Stomach (tissue), 19 donors: ENCODE data around the gene ARF6. TPM values are rescaled to one million over a fixed set of nuclear protein-coding genes. Genes with fewer than 3 reads are reported as not detected.

Experiments used
- DNase-seq, 2 donors: peaks; one replicate each; pipeline versions ENCODE4 v3.0.0 to v3.0.0-alpha.2; 2013 to 2019
- H3K27ac ChIP-seq, 5 donors: fragments of 200-600 bp in 4 of 5; sonication (generic) in 4 of 5; one replicate each; pipeline ENCODE4 v1.5.1; 2013 to 2019; ENCODE audit warnings: mild to moderate bottlenecking in 1 of 5, moderate library complexity in 1 of 5
- H3K27me3 ChIP-seq, 3 donors: fragments of 200-600 bp; sonication (generic); one replicate each; pipeline ENCODE4 v1.5.1; 2017 to 2019; ENCODE audit warnings: mixed run types in 1 of 3
- H3K36me3 ChIP-seq, 4 donors: fragments of 200-600 bp; sonication (generic); 1 replicate in 3 of 4; 2 replicates in 1 of 4; pipeline ENCODE4 v1.5.1; 2016 to 2019
- H3K4me1 ChIP-seq, 4 donors: fragments of 200-600 bp; sonication (generic); one replicate each; pipeline ENCODE4 v1.5.1; 2016 to 2019
- H3K4me3 ChIP-seq, 4 donors: fragments of 200-600 bp; sonication (generic) in 3 of 4; one replicate each; pipeline ENCODE4 v1.5.1; 2016 to 2019; ENCODE audit warnings: mild to moderate bottlenecking in 1 of 4
- H3K9me3 ChIP-seq, 4 donors: fragments of 200-600 bp; sonication (generic); one replicate each; pipeline ENCODE4 v1.5.1; 2016 to 2019
- CTCF ChIP-seq, 7 experiments: fragments of 450-650 bp in 4 of 7; fragments of 200-600 bp in 3 of 7; sonication (generic) in 3 of 7; IDR thresholded peaks; one replicate each; pipeline ENCODE4 v1.5.1; 2016 to 2019; ENCODE audit warnings: antibody characterized with exemption in 7 of 7, control low read depth in 2 of 7, mild to moderate bottlenecking in 1 of 7
- EP300 ChIP-seq: sonication (generic); formaldehyde crosslinking; IDR thresholded peaks from one replicate; pipeline ENCODE4 v1.6.1; 2017; ENCODE audit warnings: antibody characterized with exemption
- POLR2A ChIP-seq, 4 donors: fragments of 450-650 bp; IDR thresholded peaks; one replicate each; pipeline ENCODE4 v1.6.1; 2016; ENCODE audit warnings: antibody characterized with exemption in 4 of 4, control low read depth in 2 of 4, mild to moderate bottlenecking in 1 of 4, moderate library complexity in 1 of 4
- POLR2AphosphoS5 ChIP-seq, 3 donors: sonication (generic); formaldehyde crosslinking; IDR thresholded peaks; one replicate each; pipeline ENCODE4 v1.6.1; 2016; ENCODE audit warnings: antibody characterized with exemption in 3 of 3
- WGBS, 5 donors: extraction: QIAGEN DNeasy Blood & Tissue Kit in 3 of 5; methylation state at CpG; one replicate each; pipeline versions ENCODE4 v1.1.5 to v1.1.7; 2013 to 2018; 5-methylcytosine and 5-hydroxymethylcytosine counted together
- intact Hi-C: fragments of 100-400 bp; cut with DNase I; formaldehyde crosslinking; loops from one replicate; pipeline ENCODE4 v1.15.1; 2023; ENCODE audit warnings: low total_unique reads
- long read RNA-seq, 10 donors: transcript quantifications; one replicate each; lab custom pipeline, GENCODE V29; 2026
- polyA plus RNA-seq, 3 donors: library from polyadenylated mRNA; stranded (reverse); fragments of 200-250 nt; gene quantifications; one replicate each; pipeline ENCODE4 v1.2.3, GENCODE V29; 2013
- total RNA-seq, 5 donors: library from RNA; depleted of rRNA; stranded (reverse); fragments of >200 nt; gene quantifications; one replicate each; pipeline versions ENCODE4 v1.1.0 to v1.2.3, GENCODE V29; 2014 to 2016
- donor health status: healthy with polysubstance abuse.
- donor health status: Bipolar disorder and iron deficiency.
- donor health status: healthy.

ARF6 gene
- total RNA-seq (100 to 1,000 TPM in 1 of 5 donors, 10 to 100 TPM in 4; 19.8 to 104 (median 54.9) TPM), polyA plus RNA-seq (10 to 100 TPM; 31.7 to 61.3 (median 35.0) TPM)
- long read RNA-seq, donor 1, transcript ARF6-201 (2 exons, 3,865 nt), result major isoform, 7 of 7 reads
- long read RNA-seq, donor 1, partial matches to known transcripts, result 0 of 7 reads
- long read RNA-seq, donor 1, other reads (novel, unspliced or antisense), result 0 of 7 reads
- long read RNA-seq, donor 2, transcript ARF6-201 (2 exons, 3,865 nt), result major isoform, 20 of 20 reads
- long read RNA-seq, donor 2, partial matches to known transcripts, result 0 of 20 reads
- long read RNA-seq, donor 2, other reads (novel, unspliced or antisense), result 0 of 20 reads
- long read RNA-seq, donor 3, transcript ARF6-201 (2 exons, 3,865 nt), result major isoform, 7 of 7 reads
- long read RNA-seq, donor 3, partial matches to known transcripts, result 0 of 7 reads
- long read RNA-seq, donor 3, other reads (novel, unspliced or antisense), result 0 of 7 reads
- long read RNA-seq, donor 4, partial matches to known transcripts, result 0 of 3 reads
- long read RNA-seq, donor 4, other reads (novel, unspliced or antisense), result 0 of 3 reads
- long read RNA-seq, donor 5, transcript ARF6-201 (2 exons, 3,865 nt), result major isoform, 18 of 18 reads
- long read RNA-seq, donor 5, partial matches to known transcripts, result 0 of 18 reads
- long read RNA-seq, donor 5, other reads (novel, unspliced or antisense), result 0 of 18 reads
- long read RNA-seq, donor 6, transcript ARF6-201 (2 exons, 3,865 nt), result major isoform, 33 of 33 reads
- long read RNA-seq, donor 6, partial matches to known transcripts, result 0 of 33 reads
- long read RNA-seq, donor 6, other reads (novel, unspliced or antisense), result 0 of 33 reads
- long read RNA-seq, donor 7, transcript ARF6-201 (2 exons, 3,865 nt), result major isoform, 34 of 34 reads
- long read RNA-seq, donor 7, partial matches to known transcripts, result 0 of 34 reads
- long read RNA-seq, donor 7, other reads (novel, unspliced or antisense), result 0 of 34 reads
- long read RNA-seq, donor 8, transcript ARF6-201 (2 exons, 3,865 nt), result major isoform, 17 of 17 reads
- long read RNA-seq, donor 8, partial matches to known transcripts, result 0 of 17 reads
- long read RNA-seq, donor 8, other reads (novel, unspliced or antisense), result 0 of 17 reads
- long read RNA-seq, donor 9, transcript ARF6-201 (2 exons, 3,865 nt), result major isoform, 17 of 17 reads
- long read RNA-seq, donor 9, partial matches to known transcripts, result 0 of 17 reads
- long read RNA-seq, donor 9, other reads (novel, unspliced or antisense), result 0 of 17 reads
- long read RNA-seq, donor 10, transcript ARF6-201 (2 exons, 3,865 nt), result major isoform, 6 of 6 reads
- long read RNA-seq, donor 10, partial matches to known transcripts, result 0 of 6 reads
- long read RNA-seq, donor 10, other reads (novel, unspliced or antisense), result 0 of 6 reads

GRCh38 chr14:49892636-49893308, at the start of gene ARF6:
Gene ARF6, plus strand, starts transcription at chr14:49893082. Its CDS starts 655 bp downstream, at chr14:49893737.
- TF ChIP-seq EP300 (no peak), POLR2AphosphoS5 (IDR thresholded peaks at IDR 0.05) (peak; percentile 92 to 98 (median 97)), POLR2A (IDR thresholded peaks at IDR 0.05) (peak in 2 of 4 donors; percentile 82 to 93), CTCF (IDR thresholded peaks at IDR 0.05) (peak in 2 of 7 experiments; percentile 6 to 19)
- intact Hi-C loops, result no loop called here
- WGBS, 5 donors, result 0% methylated on average over 46 to 66 of the region's 66 CpGs

GRCh38 chr14:49849213-49849847, 43.6 kb upstream of the ARF6 start:
- H3K4me3 ChIP-seq, result no peak overlapping the region
- WGBS, 5 donors, result 72 to 90% (median 84%) methylated on average over 1 of the region's 1 CpG
- H3K4me1 ChIP-seq, result peaks cover 11 to 45% (median 35%) of the 10 kb centered on the region in 4 donors
- H3K9me3 ChIP-seq, result no peaks in the 10 kb centered on the region
- no peak for TF ChIP-seq POLR2AphosphoS5 (IDR thresholded peaks at IDR 0.05)
- H3K27me3 ChIP-seq, result no peaks in the 10 kb centered on the region
- intact Hi-C loops, result no loop called here
- no peak for DNase-seq
- no peak overlapping the region for H3K27ac ChIP-seq
- peaks cover 12 to 66% (median 59%) of the 10 kb centered on the region in 4 donors for H3K36me3 ChIP-seq

More at GRCh38 chr14:49892636-49893308, at the start of gene ARF6:
- H3K4me3 ChIP-seq, result peak within 1 kb of the TSS; percentile 63 to 99 (median 95)
- no peaks in the 10 kb centered on the region for H3K27me3 ChIP-seq
- H3K4me1 ChIP-seq, result peaks cover 30 to 46% (median 36%) of the 10 kb centered on the region in 4 donors
- H3K9me3 ChIP-seq, result no peaks in the 10 kb centered on the region
- peak; percentile 99 for DNase-seq
- H3K27ac ChIP-seq, result peak within 1 kb of the TSS; percentile 99 to 100 (median 100)
- peaks cover 0 to 5% (median 2%) of the 10 kb centered on the region in 4 donors for H3K36me3 ChIP-seq

- 4 to 6% (median 5%) methylated on average over 7 of the region's 7 CpGs for WGBS, 5 donors
- peak overlapping the region in 4 of 5 donors; percentile 90 to 93 (median 91) for H3K27ac ChIP-seq
- no peak for DNase-seq
- H3K4me3 ChIP-seq, result peak overlapping the region; percentile 58 to 83 (median 70)
- no peaks in the 10 kb centered on the region for H3K27me3 ChIP-seq
- H3K4me1 ChIP-seq, result peaks cover 11 to 45% (median 35%) of the 10 kb centered on the region in 4 donors
- no peak for TF ChIP-seq CTCF (IDR thresholded peaks at IDR 0.05)
- TF ChIP-seq POLR2AphosphoS5 (IDR thresholded peaks at IDR 0.05), result no peak
- TF ChIP-seq POLR2A (IDR thresholded peaks at IDR 0.05), result no peak
- TF ChIP-seq EP300, result no peak
- no peaks in the 10 kb centered on the region for H3K9me3 ChIP-seq
- intact Hi-C loops, result loop anchor here (10.0 kb wide), 1 partner anchor 253 kb away; no protein-coding TSS in a partner anchor
- peaks cover 0 to 41% (median 34%) of the 10 kb centered on the region in 4 donors for H3K36me3 ChIP-seq
Measured at GRCh38 chr14:49851813-49852212, 41.1 kb upstream of the ARF6 start.
